H1 (cell line): ENCODE results near the gene ATG5. TPM values are rescaled to one million over a fixed set of nuclear protein-coding genes. Genes with fewer than 3 reads are reported as not detected.

Experiments used
- CTCF ChIA-PET: fragments of 300-600 bp; sonication (Branson Sonifier 250); formaldehyde crosslinking; loops from one replicate; lab custom pipeline; 2021; ENCODE audit not compliant: partially characterized antibody; lab: Charles Lee
- POLR2A ChIA-PET: fragments of 300-600 bp; sonication (Branson Sonifier 250); formaldehyde crosslinking; loops from one replicate; lab custom pipeline; 2021; ENCODE audit warnings: inconsistent platforms; ENCODE audit not compliant: partially characterized antibody; lab: Charles Lee
- DNase-seq, 2 experiments: peaks; one replicate each; pipeline versions ENCODE4 v3.0.0 to v3.0.0-alpha.2; 2010 to 2022; ENCODE audit warnings: low spot score in 2 of 2, low read depth in 1 of 2, mixed read lengths in 1 of 2
- FAIRE-seq: peaks from 2 replicates; lab custom pipeline; 2011; peaks lifted over from hg19 to GRCh38; lab: Jason Lieb, UNC
- H2AFZ ChIP-seq: 2 replicates; pipeline ENCODE4 v1.8.1; 2012; ENCODE audit warnings: low read length, inconsistent platforms
- H2AK5ac ChIP-seq: 2 replicates; pipeline ENCODE4 v1.6.1; 2013; ENCODE audit warnings: low read depth, low read length
- H2BK120ac ChIP-seq: replicated peaks from 2 replicates; pipeline ENCODE3; 2013; ENCODE audit warnings: low read depth, low read length, inconsistent platforms
- H2BK12ac ChIP-seq: 2 replicates; pipeline ENCODE4 v1.6.1; 2013; ENCODE audit warnings: low read depth, low read length
- H2BK15ac ChIP-seq: 2 replicates; pipeline ENCODE4 v1.6.1; 2013; ENCODE audit warnings: low read length
- H2BK20ac ChIP-seq: 2 replicates; pipeline ENCODE4 v1.6.1; 2013; ENCODE audit warnings: low read length
- H2BK5ac ChIP-seq: 2 replicates; pipeline ENCODE4 v1.6.1; 2013; ENCODE audit warnings: low read depth, low read length
- H3K14ac ChIP-seq: 2 replicates; pipeline ENCODE4 v1.6.1; 2013; ENCODE audit warnings: inconsistent platforms; ENCODE audit not compliant: insufficient read length
- H3K18ac ChIP-seq: 2 replicates; pipeline ENCODE4 v1.6.1; 2013; ENCODE audit warnings: low read length; ENCODE audit errors: extremely low read depth
- H3K23ac ChIP-seq: 2 replicates; pipeline ENCODE4 v1.6.1; 2013; ENCODE audit warnings: inconsistent platforms; ENCODE audit not compliant: insufficient read length
- H3K23me2 ChIP-seq: 2 replicates; pipeline ENCODE4 v1.6.1; 2013; ENCODE audit warnings: low read depth, low read length
- H3K27ac ChIP-seq: 2 replicates; pipeline ENCODE4 v1.6.1; 2011; ENCODE audit warnings: low read depth, low read length, inconsistent platforms
- H3K27me3 ChIP-seq, 4 experiments: replicated peaks in 1 of 4; 1 replicate in 1 of 4; 2 replicates in 3 of 4; pipeline versions ENCODE4 v1.6.1 to v1.8.1; 2011 to 2013; ENCODE audit warnings: low read length in 3 of 4, mild to moderate bottlenecking in 3 of 4, inconsistent platforms in 2 of 4, mixed read lengths in 2 of 4, moderate library complexity in 1 of 4; ENCODE audit not compliant: control insufficient read depth in 3 of 4, insufficient read depth in 3 of 4; ENCODE audit errors: extremely low read depth in 1 of 4
- H3K36me3 ChIP-seq, 4 experiments: 2 replicates each; pipeline versions ENCODE4 v1.6.1 to v1.8.1; 2011 to 2013; ENCODE audit warnings: mild to moderate bottlenecking in 4 of 4, low read length in 3 of 4, moderate library complexity in 2 of 4, control low read depth in 1 of 4, inconsistent platforms in 1 of 4; ENCODE audit not compliant: insufficient read depth in 4 of 4, control insufficient read depth in 2 of 4
- H3K4ac ChIP-seq: replicated peaks from 2 replicates; pipeline ENCODE3; 2013; ENCODE audit warnings: low read length, low read depth, mixed read lengths, inconsistent platforms; ENCODE audit not compliant: insufficient read length
- H3K4me1 ChIP-seq, 4 experiments: replicated peaks in 1 of 4; 1 replicate in 1 of 4; 2 replicates in 3 of 4; pipeline versions ENCODE4 v1.6.1 to v1.8.1; 2011 to 2013; ENCODE audit warnings: low read length in 3 of 4, inconsistent platforms in 2 of 4, mixed read lengths in 1 of 4; ENCODE audit not compliant: insufficient read depth in 4 of 4, control insufficient read depth in 3 of 4
- H3K4me2 ChIP-seq, 2 experiments: 2 replicates each; pipeline versions ENCODE4 v1.6.1 to v1.8.1; 2011 to 2013; ENCODE audit warnings: low read depth in 2 of 2, low read length in 2 of 2, control low read depth in 1 of 2, inconsistent platforms in 1 of 2, mild to moderate bottlenecking in 1 of 2; ENCODE audit not compliant: insufficient read depth in 1 of 2
- H3K4me3 ChIP-seq, 4 experiments: fragments of 200-600, 300-600 bp in 1 of 4; sonication (generic), shearing (Covaris generic), sonication (Bioruptor Twin) in 1 of 4; 2 replicates each; pipeline versions ENCODE4 v1.5.1 to v1.8.1; 2011 to 2016; ENCODE audit warnings: low read length in 4 of 4, low read depth in 3 of 4, control low read depth in 2 of 4, inconsistent platforms in 2 of 4, mild to moderate bottlenecking in 2 of 4, mixed read lengths in 1 of 4, moderate library complexity in 1 of 4; ENCODE audit not compliant: insufficient read depth in 2 of 4; ENCODE audit errors: extremely low read depth in 1 of 4
- H3K56ac ChIP-seq: replicated peaks from 2 replicates; pipeline ENCODE3; 2013; ENCODE audit warnings: low read depth, mild to moderate bottlenecking, mixed read lengths, low read length, inconsistent platforms; ENCODE audit not compliant: insufficient read length
- H3K79me1 ChIP-seq: 2 replicates; pipeline ENCODE4 v1.6.1; 2013; ENCODE audit warnings: low read depth, low read length, control low read depth
- H3K79me2 ChIP-seq, 2 experiments: 2 replicates each; pipeline versions ENCODE4 v1.6.1 to v1.8.1; 2012 to 2013; ENCODE audit warnings: low read length in 2 of 2, mild to moderate bottlenecking in 2 of 2, inconsistent platforms in 1 of 2; ENCODE audit not compliant: insufficient read depth in 2 of 2, control insufficient read depth in 1 of 2
- H3K9ac ChIP-seq, 4 experiments: replicated peaks in 1 of 4; 1 replicate in 1 of 4; 2 replicates in 3 of 4; pipeline versions ENCODE4 v1.6.1 to v1.8.1; 2011 to 2013; ENCODE audit warnings: low read depth in 3 of 4, low read length in 3 of 4, control low read depth in 2 of 4, mild to moderate bottlenecking in 2 of 4, moderate library complexity in 2 of 4, inconsistent platforms in 1 of 4; ENCODE audit errors: extremely low read depth in 1 of 4
- H3K9me3 ChIP-seq, 2 experiments: 2 replicates each; pipeline versions ENCODE4 v1.6.1 to v1.8.1; 2012 to 2013; ENCODE audit warnings: mild to moderate bottlenecking in 2 of 2, moderate library complexity in 2 of 2, control low read depth in 1 of 2, inconsistent platforms in 1 of 2, low read depth in 1 of 2, low read length in 1 of 2, mixed read lengths in 1 of 2; ENCODE audit not compliant: insufficient read depth in 2 of 2
- H4K20me1 ChIP-seq, 2 experiments: replicated peaks in 1 of 2; 2 replicates each; pipeline versions ENCODE3 to v1.8.1; 2011 to 2013; ENCODE audit warnings: inconsistent platforms in 2 of 2, low read length in 2 of 2, mild to moderate bottlenecking in 1 of 2; ENCODE audit not compliant: insufficient read depth in 2 of 2, control insufficient read depth in 1 of 2
- H4K5ac ChIP-seq: 2 replicates; pipeline ENCODE4 v1.6.1; 2013; ENCODE audit warnings: low read length, low read depth, mixed read lengths, inconsistent platforms; ENCODE audit not compliant: insufficient read length
- H4K8ac ChIP-seq: 2 replicates; pipeline ENCODE4 v1.8.0; 2013; ENCODE audit warnings: mild to moderate bottlenecking, moderate library complexity, low read length, inconsistent platforms; ENCODE audit not compliant: insufficient read depth; ENCODE audit errors: extremely low read depth
- H4K91ac ChIP-seq: replicated peaks from 2 replicates; pipeline ENCODE3; 2013; ENCODE audit warnings: low read length, mixed read lengths, inconsistent platforms; ENCODE audit not compliant: insufficient read length
- RBBP5 ChIP-seq: IDR thresholded peaks from 2 replicates; pipeline ENCODE4 v1.7.1; 2012; ENCODE audit warnings: low read depth, mild to moderate bottlenecking, inconsistent platforms, low read length, moderate library complexity, borderline replicate concordance
- SIN3A ChIP-seq, 2 experiments: IDR thresholded peaks in 1 of 2; conservative IDR thresholded peaks in 1 of 2; 2 replicates each; pipeline ENCODE4 v1.6.1; 2011 to 2012; ENCODE audit warnings: low read length in 2 of 2, improper control_type of control experiment in 1 of 2, low read depth in 1 of 2, mild to moderate bottlenecking in 1 of 2
- WGBS, 2 experiments: shearing (Covaris generic) in 1 of 2; methylation state at CpG; one replicate each; pipeline versions ENCODE4 v1.1.6 to v1.1.7; 2013 to 2015; ENCODE audit warnings: low lambda C conversion rate in 2 of 2, mixed read lengths in 2 of 2, inconsistent platforms in 1 of 2, low coverage in 1 of 2, missing lambda C conversion rate in 1 of 2; ENCODE audit not compliant: insufficient replicate concordance in 2 of 2, insufficient coverage in 1 of 2, insufficient read length in 1 of 2; ENCODE audit errors: extremely low coverage in 1 of 2, missing lambda C conversion rate in 1 of 2; 5-methylcytosine and 5-hydroxymethylcytosine counted together
- polyA plus RNA-seq, 7 experiments: library from polyadenylated mRNA; depleted of rRNA in 3 of 7; stranded (reverse) in 5 of 7; unstranded in 2 of 7; fragments of >200 nt in 5 of 7; fragments of 200-250 nt in 2 of 7; gene quantifications; 1 replicate in 5 of 7; 2 replicates in 1 of 7; 4 replicates in 1 of 7; pipeline versions ENCODE4 v1.2.1 to v1.2.3, GENCODE V29; 2011 to 2013; ENCODE audit warnings: missing spikeins in 2 of 7, mixed read lengths in 2 of 7
- total RNA-seq: library from RNA; stranded (reverse); fragmentation: NEBNext Ultra II Directional; extraction: Animal tissue kit (Norgen Biotek cat#: 25700); gene quantifications from 2 replicates; pipeline ENCODE4 v1.2.1, GENCODE V29; 2021
- TF ChIP-seq, protein P1 (sequence below), 3 experiments: IDR thresholded peaks; 1 replicate in 2 of 3; 2 replicates in 1 of 3; pipeline versions ENCODE4 v1.5.1 to v1.6.1; 2011; ENCODE audit warnings: low read length in 3 of 3, mild to moderate bottlenecking in 3 of 3, inconsistent platforms in 2 of 3, low read depth in 1 of 3, moderate library complexity in 1 of 3; ENCODE audit not compliant: insufficient read depth in 1 of 3; ENCODE audit errors: control extremely low read depth in 1 of 3

Gene ATG5
- total and polyA plus RNA-seq, 2 of the 8 experiments (the other 6 are each of a cell fraction or from before 2014, with no cell fraction given), result 18.2 to 39.0 TPM

DNA sequence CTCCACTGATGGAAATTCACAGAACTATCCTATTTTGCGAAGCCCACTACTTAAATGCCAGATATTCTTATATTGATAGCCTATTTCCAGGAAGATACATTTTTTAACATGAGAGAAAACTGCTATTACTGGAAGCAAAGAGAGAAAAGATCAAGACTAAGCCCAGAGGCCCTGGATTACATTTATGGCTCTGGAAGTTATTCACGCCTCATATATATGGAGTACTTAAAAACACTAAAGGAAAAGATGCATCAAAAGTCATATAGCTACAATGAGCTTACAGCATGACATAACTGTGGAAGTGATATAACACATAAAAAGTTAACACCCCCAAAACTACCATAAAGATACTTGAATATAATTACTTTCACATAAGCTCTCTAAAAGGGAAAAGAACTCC is 19.8 kb downstream of the ATG5 start:
- peaks cover 0 to 74% of the 10 kb centered on the region in 2 experiments; a peak in 2 of 4 replicates for H3K79me2 ChIP-seq
- WGBS, 2 experiments, result 87% methylated on average over 2 of the region's 2 CpGs; no CpG with 5 or more reads in 1 of the 2 experiments

More for the DNA sequence above, 19.8 kb downstream of the ATG5 start:
- Histone ChIP-seq H3K27ac (no peak overlapping the region), H2BK12ac (no peak overlapping the region), H4K8ac (no peak overlapping the region), H4K91ac (no peak overlapping the region), H4K20me1 (peaks cover 3% of the 10 kb centered on the region in 2 experiments), H4K5ac (no peak overlapping the region), H3K79me1 (no peaks in the 10 kb centered on the region), H3K4me2 (no peak overlapping the region), H3K27me3 (no peaks in the 10 kb centered on the region), H3K18ac (no peak overlapping the region), H3K36me3 (peaks cover 0 to 6% (median 1%) of the 10 kb centered on the region in 4 experiments; a peak in 2 of 8 replicates), H3K4me1 (no peaks in the 10 kb centered on the region), H3K4me3 (no peak overlapping the region), H3K9me3 (no peaks in the 10 kb centered on the region), H2BK5ac (no peak overlapping the region), H2AK5ac (no peak overlapping the region), H2BK120ac (no peak overlapping the region), H3K9ac (no peak overlapping the region), H2AFZ (no peak overlapping the region), H3K56ac (no peak overlapping the region), H2BK20ac (no peak overlapping the region), H3K4ac (no peak overlapping the region), H3K14ac (no peak overlapping the region), H3K23me2 (no peaks in the 10 kb centered on the region; the same call in 1 of the 2 replicates), H3K23ac (no peak overlapping the region), H2BK15ac (no peak overlapping the region)
- DNase-seq (no peak), FAIRE-seq (no peak)
- ChIA-PET POLR2A (no interaction called here), CTCF (interaction anchor here (0.6 to 0.8 kb wide), 2 partner anchors 224 to 460 kb away, joined by 3 to 4 read pairs; no protein-coding TSS in a partner anchor)
- TF ChIP-seq RBBP5, result no peak
- TF ChIP-seq SIN3A (conservative IDR thresholded peaks at IDR 0.05 in 1 of 2, IDR thresholded peaks at IDR 0.05 in 1 of 2; ENCODE audit: low read depth in 1 of 2, low read length in 2 of 2), result no peak
- TF ChIP-seq, protein P1, sequence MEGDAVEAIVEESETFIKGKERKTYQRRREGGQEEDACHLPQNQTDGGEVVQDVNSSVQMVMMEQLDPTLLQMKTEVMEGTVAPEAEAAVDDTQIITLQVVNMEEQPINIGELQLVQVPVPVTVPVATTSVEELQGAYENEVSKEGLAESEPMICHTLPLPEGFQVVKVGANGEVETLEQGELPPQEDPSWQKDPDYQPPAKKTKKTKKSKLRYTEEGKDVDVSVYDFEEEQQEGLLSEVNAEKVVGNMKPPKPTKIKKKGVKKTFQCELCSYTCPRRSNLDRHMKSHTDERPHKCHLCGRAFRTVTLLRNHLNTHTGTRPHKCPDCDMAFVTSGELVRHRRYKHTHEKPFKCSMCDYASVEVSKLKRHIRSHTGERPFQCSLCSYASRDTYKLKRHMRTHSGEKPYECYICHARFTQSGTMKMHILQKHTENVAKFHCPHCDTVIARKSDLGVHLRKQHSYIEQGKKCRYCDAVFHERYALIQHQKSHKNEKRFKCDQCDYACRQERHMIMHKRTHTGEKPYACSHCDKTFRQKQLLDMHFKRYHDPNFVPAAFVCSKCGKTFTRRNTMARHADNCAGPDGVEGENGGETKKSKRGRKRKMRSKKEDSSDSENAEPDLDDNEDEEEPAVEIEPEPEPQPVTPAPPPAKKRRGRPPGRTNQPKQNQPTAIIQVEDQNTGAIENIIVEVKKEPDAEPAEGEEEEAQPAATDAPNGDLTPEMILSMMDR (IDR thresholded peaks at IDR 0.05; ENCODE audit: control extremely low read depth in 1 of 3, insufficient read depth in 1 of 3, low read depth in 1 of 3, low read length in 3 of 3), result no peak
- TF ChIP-seq, all 59 proteins: peak for 0
